A549 (cell line): ENCODE measurements around the gene ADNP2. TPM values are rescaled to one million over a fixed set of nuclear protein-coding genes. Genes with fewer than 3 reads are reported as not detected.

Source experiments
- ATAC-seq, 2 experiments: fragments of 200-7000 bp in 1 of 2; fragments of >200 bp in 1 of 2; cut with Nextera tagmentation in 1 of 2; cut with Tn5 transposase in 1 of 2; 3 replicates each; pipeline versions ENCODE4 v1.8.0 to v1.9.1; 2018 to 2020; ENCODE audit warnings: mild to moderate bottlenecking in 1 of 2, moderate library complexity in 1 of 2
- CTCF ChIA-PET: fragments of 300-600 bp; sonication (Branson Sonifier 250); formaldehyde crosslinking; extraction: SDS; loops from one replicate; lab custom pipeline; 2021; ENCODE audit warnings: antibody characterized with exemption, inconsistent platforms; lab: Yijun Ruan, JAX
- POLR2A ChIA-PET: fragments of 350-600 bp; formaldehyde crosslinking; extraction: SDS; loops from one replicate; lab custom pipeline; 2021; ENCODE audit warnings: antibody characterized with exemption, inconsistent platforms; lab: Yijun Ruan, JAX
- DNase-seq, 2 experiments: peaks; one replicate each; pipeline versions ENCODE4 v3.0.0 to v3.0.0-alpha.2; 2011 to 2016; ENCODE audit warnings: low read depth in 1 of 2, low spot score in 1 of 2
- FAIRE-seq: peaks from 2 replicates; lab custom pipeline; 2011; peaks lifted over from hg19 to GRCh38; lab: Jason Lieb, UNC
- H3K27ac ChIP-seq, 2 experiments: fragments of >200 bp; sonication (Bioruptor Twin); formaldehyde crosslinking; 3 replicates each; pipeline ENCODE4 v1.5.1; 2016 to 2017
- H3K4me1 ChIP-seq: fragments of >200 bp; sonication (Bioruptor Twin); formaldehyde crosslinking; 3 replicates; pipeline ENCODE4 v1.6.1; 2016
- H3K4me2 ChIP-seq: fragments of >200 bp; sonication (Bioruptor Twin); formaldehyde crosslinking; 3 replicates; pipeline ENCODE4 v1.6.1; 2016
- H3K4me3 ChIP-seq: fragments of >200 bp; sonication (Bioruptor Twin); formaldehyde crosslinking; 3 replicates; pipeline ENCODE4 v1.5.1; 2016
- H3K9me3 ChIP-seq: fragments of >200 bp; sonication (Bioruptor Twin); formaldehyde crosslinking; 3 replicates; pipeline ENCODE4 v1.6.1; 2016
- BCL3 ChIP-seq: fragments of >200 bp; sonication (Bioruptor Twin); formaldehyde crosslinking; IDR thresholded peaks from 3 replicates; pipeline ENCODE4 v1.6.1; 2016
- BHLHE40 ChIP-seq: IDR thresholded peaks from 2 replicates; pipeline ENCODE4 v1.6.1; 2012; ENCODE audit warnings: low read depth, low read length, inconsistent platforms
- CHD2 ChIP-seq: fragments of 150-350 bp; IDR thresholded peaks from 2 replicates; pipeline ENCODE4 v1.6.1; 2014; ENCODE audit warnings: low read length; ENCODE audit not compliant: partially characterized antibody
- EHF ChIP-seq: fragments of 250-450 bp; sonication (Bioruptor Pico); IDR thresholded peaks from 2 replicates; pipeline ENCODE4 v1.5.0; 2020; ENCODE audit warnings: mild to moderate bottlenecking
- EHMT2 ChIP-seq: fragments of 200-600 bp; sonication (generic); IDR thresholded peaks from 2 replicates; pipeline ENCODE4 v1.6.1; 2016; ENCODE audit warnings: antibody characterized with exemption, low read depth, mild to moderate bottlenecking, moderate library complexity
- ELK1 ChIP-seq: fragments of 150-350 bp; IDR thresholded peaks from 2 replicates; pipeline ENCODE4 v1.6.1; 2014; ENCODE audit warnings: low read depth, mild to moderate bottlenecking, low read length
- EP300 ChIP-seq, 2 experiments: fragments of >200 bp; sonication (Bioruptor Twin); formaldehyde crosslinking; IDR thresholded peaks; 2 replicates in 1 of 2; 3 replicates in 1 of 2; pipeline ENCODE4 v1.6.1; 2016 to 2017
- FOSL2 ChIP-seq, 2 experiments: fragments of 450-650 bp in 1 of 2; fragments of >200 bp in 1 of 2; sonication (Bioruptor Twin) in 1 of 2; formaldehyde crosslinking; IDR thresholded peaks; 2 replicates each; pipeline versions ENCODE4 v1.5.0 to v1.6.1; 2016 to 2020; ENCODE audit warnings: mild to moderate bottlenecking in 1 of 2, moderate library complexity in 1 of 2
- FOXS1 ChIP-seq: fragments of 250-450 bp; sonication (Bioruptor Pico); IDR thresholded peaks from 2 replicates; pipeline ENCODE4 v1.5.0; 2020; ENCODE audit warnings: mild to moderate bottlenecking, moderate library complexity
- HES2 ChIP-seq: fragments of >200 bp; sonication (Bioruptor Twin); formaldehyde crosslinking; IDR thresholded peaks from 2 replicates; pipeline ENCODE4 v1.6.1; 2016
- HEYL ChIP-seq: fragments of 250-450 bp; sonication (Bioruptor Pico); IDR thresholded peaks from 2 replicates; pipeline ENCODE4 v1.8.0; 2021; ENCODE audit warnings: mild to moderate bottlenecking, moderate library complexity
- HMGXB4 ChIP-seq: fragments of 250-450 bp; sonication (Bioruptor Pico); IDR thresholded peaks from 2 replicates; pipeline ENCODE4 v1.5.0; 2021; ENCODE audit warnings: mild to moderate bottlenecking, moderate library complexity, borderline replicate concordance
- JUNB ChIP-seq: fragments of >200 bp; sonication (Bioruptor Twin); formaldehyde crosslinking; IDR thresholded peaks from 2 replicates; pipeline ENCODE4 v1.6.1; 2016
- KDM1A ChIP-seq: fragments of 200-600 bp; sonication (generic); IDR thresholded peaks from 2 replicates; pipeline ENCODE4 v1.6.1; 2016; ENCODE audit warnings: low read depth, mild to moderate bottlenecking
- NFE2L2 ChIP-seq: fragments of 150-350 bp; conservative IDR thresholded peaks from 2 replicates; pipeline ENCODE4 v1.6.1; 2014; ENCODE audit warnings: low read length
- NR3C1 ChIP-seq: fragments of >200 bp; sonication (Bioruptor Twin); formaldehyde crosslinking; IDR thresholded peaks from 3 replicates; pipeline ENCODE4 v1.6.1; 2017
- PBX3 ChIP-seq: IDR thresholded peaks from 2 replicates; pipeline ENCODE4 v1.6.1; 2012
- PHF8 ChIP-seq: fragments of 200-600 bp; sonication (generic); IDR thresholded peaks from 2 replicates; pipeline ENCODE4 v1.6.1; 2016; ENCODE audit warnings: low read depth, mild to moderate bottlenecking, antibody characterized with exemption, moderate library complexity, borderline replicate concordance
- RAD21 ChIP-seq, 2 experiments: fragments of >200 bp in 1 of 2; sonication (Bioruptor Twin) in 1 of 2; formaldehyde crosslinking in 1 of 2; IDR thresholded peaks in 1 of 2; conservative IDR thresholded peaks in 1 of 2; 2 replicates in 1 of 2; 3 replicates in 1 of 2; pipeline ENCODE4 v1.6.1; 2012 to 2018; ENCODE audit warnings: inconsistent platforms in 1 of 2
- RCOR1 ChIP-seq: fragments of 150-350 bp; IDR thresholded peaks from 2 replicates; pipeline ENCODE4 v1.6.1; 2014; ENCODE audit warnings: antibody characterized with exemption, low read length, low read depth
- SMC3 ChIP-seq: fragments of >200 bp; sonication (Bioruptor Twin); formaldehyde crosslinking; IDR thresholded peaks from 3 replicates; pipeline ENCODE4 v1.6.1; 2018; ENCODE audit warnings: inconsistent platforms
- TFCP2L1 ChIP-seq: fragments of 250-450 bp; sonication (Bioruptor Pico); IDR thresholded peaks from 2 replicates; pipeline ENCODE4 v1.5.0; 2021; ENCODE audit warnings: mild to moderate bottlenecking
- TP53 ChIP-seq: fragments of 250-450 bp; sonication (Bioruptor Pico); IDR thresholded peaks from 2 replicates; pipeline ENCODE4 v1.5.0; 2021; ENCODE audit warnings: mild to moderate bottlenecking, moderate library complexity
- ZNF302 ChIP-seq: fragments of 250-450 bp; sonication (Bioruptor Pico); IDR thresholded peaks from 2 replicates; pipeline ENCODE4 v1.9.0; 2021; ENCODE audit warnings: inconsistent platforms, mild to moderate bottlenecking, moderate library complexity
- ZSCAN20 ChIP-seq: fragments of 250-450 bp; sonication (Bioruptor Pico); IDR thresholded peaks from 2 replicates; pipeline ENCODE4 v1.8.0; 2022; ENCODE audit warnings: mild to moderate bottlenecking, moderate library complexity
- WGBS: methylation state at CpG from one replicate; pipeline ENCODE4 v1.1.6; 2017; ENCODE audit errors: missing lambda C conversion rate; 5-methylcytosine and 5-hydroxymethylcytosine counted together
- polyA plus RNA-seq, 4 experiments: library from polyadenylated mRNA; depleted of rRNA in 3 of 4; stranded (reverse); fragments of >200 nt; fragmentation: RNase III in 1 of 4; extraction: RNeasy Plus Mini Kit Qiagen cat#74134 plus additional on column Dnase treatment in 1 of 4; gene quantifications; 2 replicates in 3 of 4; 3 replicates in 1 of 4; pipeline ENCODE4 v1.2.3, GENCODE V29; 2011 to 2017

Gene ADNP2
- polyA plus RNA-seq, 2 of the 4 experiments (the other 2 are of a cell fraction): 9.8 to 9.9 TPM

GRCh38 chr18:80088036-80088435 is 21.0 kb upstream of the ADNP2 start:
- H3K4me1 ChIP-seq: no peaks in the 10 kb centered on the region
- H3K4me2 ChIP-seq: no peak overlapping the region
- TF ChIP-seq TFCP2L1 (CRISPR knock-in tag) (no peak), RCOR1 (no peak), HEYL (no peak), EP300 (IDR thresholded peaks at IDR 0.05) (no peak), BCL3 (no peak), JUNB (no peak), PHF8 (no peak), ELK1 (no peak), ZNF302 (no peak), KDM1A (no peak), ZSCAN20 (CRISPR knock-in tag) (no peak), EHF (no peak), RAD21 (conservative IDR thresholded peaks at IDR 0.05 in 1 of 2, IDR thresholded peaks at IDR 0.05 in 1 of 2) (no peak), TP53 (no peak), CHD2 (no peak)
- ChIA-PET CTCF (no interaction called here), POLR2A (no interaction called here)
- no peak for FAIRE-seq
- no peak overlapping the region for H3K4me3 ChIP-seq
- peaks cover 24% of the 10 kb centered on the region; the same call in 2 of the 3 replicates for H3K9me3 ChIP-seq
- H3K27ac ChIP-seq: no peak overlapping the region
- 6% methylated on average over 2 of the region's 2 CpGs for WGBS
- DNase-seq: no peak
- no peak for ATAC-seq

DNA sequence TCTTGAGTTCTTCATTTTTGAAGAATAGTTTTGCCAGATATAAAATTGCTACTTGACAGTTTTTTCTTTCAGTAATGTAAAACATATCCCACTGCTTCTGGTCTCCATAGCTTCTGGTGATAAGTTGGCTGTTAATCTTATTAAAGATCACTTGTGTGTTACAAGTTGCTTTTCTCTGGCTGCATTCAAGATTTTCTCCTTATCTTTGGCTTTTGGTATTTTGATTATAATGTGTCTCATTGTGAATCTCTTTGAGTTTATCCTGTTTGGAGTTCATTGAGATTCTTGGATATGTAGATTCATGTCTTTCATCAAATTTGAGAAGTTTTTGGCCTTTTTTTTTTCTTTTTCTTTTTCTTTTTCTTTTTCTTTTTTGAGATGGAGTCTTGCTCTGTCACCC is 20.2 kb upstream of the ADNP2 start:
- Histone ChIP-seq H3K27ac (no peak overlapping the region), H3K4me2 (no peak overlapping the region)
- no peak for TF ChIP-seq NR3C1
- TF ChIP-seq FOSL2 (IDR thresholded peaks at IDR 0.05): no peak
- no peak for TF ChIP-seq FOSL2 (CRISPR knock-in tag; IDR thresholded peaks at IDR 0.05)
- TF ChIP-seq BHLHE40: no peak
- no peak for TF ChIP-seq FOXS1
- no peak for TF ChIP-seq SMC3
- TF ChIP-seq TFCP2L1 (CRISPR knock-in tag): no peak
- no peak for TF ChIP-seq PBX3
- no peak for TF ChIP-seq EHMT2
- TF ChIP-seq HES2: no peak
- TF ChIP-seq JUNB: no peak
- TF ChIP-seq CHD2: no peak
- no peak for TF ChIP-seq RAD21 (conservative IDR thresholded peaks at IDR 0.05 in 1 of 2, IDR thresholded peaks at IDR 0.05 in 1 of 2)
- TF ChIP-seq HMGXB4: no peak
- no peak for TF ChIP-seq NFE2L2
- TF ChIP-seq, all 56 proteins: peak for 0
- POLR2A ChIA-PET: no interaction called here
- CTCF ChIA-PET: no interaction called here
- no peaks in the 10 kb centered on the region for H3K4me1 ChIP-seq
- FAIRE-seq (no peak), ATAC-seq (no peak), DNase-seq (peak in 1 of 2 experiments; percentile 4)
- peaks cover 24% of the 10 kb centered on the region; the same call in 2 of the 3 replicates for H3K9me3 ChIP-seq
- H3K4me3 ChIP-seq: no peak overlapping the region
